ENCODE results near the gene EFCAB6. TPM values are rescaled to one million over a fixed set of nuclear protein-coding genes. Genes with fewer than 3 reads are reported as not detected.

Gene EFCAB6, protein sequence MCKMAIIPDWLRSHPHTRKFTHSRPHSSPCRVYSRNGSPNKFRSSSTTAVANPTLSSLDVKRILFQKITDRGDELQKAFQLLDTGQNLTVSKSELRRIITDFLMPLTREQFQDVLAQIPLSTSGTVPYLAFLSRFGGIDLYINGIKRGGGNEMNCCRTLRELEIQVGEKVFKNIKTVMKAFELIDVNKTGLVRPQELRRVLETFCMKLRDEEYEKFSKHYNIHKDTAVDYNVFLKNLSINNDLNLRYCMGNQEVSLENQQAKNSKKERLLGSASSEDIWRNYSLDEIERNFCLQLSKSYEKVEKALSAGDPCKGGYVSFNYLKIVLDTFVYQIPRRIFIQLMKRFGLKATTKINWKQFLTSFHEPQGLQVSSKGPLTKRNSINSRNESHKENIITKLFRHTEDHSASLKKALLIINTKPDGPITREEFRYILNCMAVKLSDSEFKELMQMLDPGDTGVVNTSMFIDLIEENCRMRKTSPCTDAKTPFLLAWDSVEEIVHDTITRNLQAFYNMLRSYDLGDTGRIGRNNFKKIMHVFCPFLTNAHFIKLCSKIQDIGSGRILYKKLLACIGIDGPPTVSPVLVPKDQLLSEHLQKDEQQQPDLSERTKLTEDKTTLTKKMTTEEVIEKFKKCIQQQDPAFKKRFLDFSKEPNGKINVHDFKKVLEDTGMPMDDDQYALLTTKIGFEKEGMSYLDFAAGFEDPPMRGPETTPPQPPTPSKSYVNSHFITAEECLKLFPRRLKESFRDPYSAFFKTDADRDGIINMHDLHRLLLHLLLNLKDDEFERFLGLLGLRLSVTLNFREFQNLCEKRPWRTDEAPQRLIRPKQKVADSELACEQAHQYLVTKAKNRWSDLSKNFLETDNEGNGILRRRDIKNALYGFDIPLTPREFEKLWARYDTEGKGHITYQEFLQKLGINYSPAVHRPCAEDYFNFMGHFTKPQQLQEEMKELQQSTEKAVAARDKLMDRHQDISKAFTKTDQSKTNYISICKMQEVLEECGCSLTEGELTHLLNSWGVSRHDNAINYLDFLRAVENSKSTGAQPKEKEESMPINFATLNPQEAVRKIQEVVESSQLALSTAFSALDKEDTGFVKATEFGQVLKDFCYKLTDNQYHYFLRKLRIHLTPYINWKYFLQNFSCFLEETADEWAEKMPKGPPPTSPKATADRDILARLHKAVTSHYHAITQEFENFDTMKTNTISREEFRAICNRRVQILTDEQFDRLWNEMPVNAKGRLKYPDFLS (N-terminal part only)
- total RNA-seq: 1.5 TPM
- long read RNA-seq: 0 reads

DNA sequence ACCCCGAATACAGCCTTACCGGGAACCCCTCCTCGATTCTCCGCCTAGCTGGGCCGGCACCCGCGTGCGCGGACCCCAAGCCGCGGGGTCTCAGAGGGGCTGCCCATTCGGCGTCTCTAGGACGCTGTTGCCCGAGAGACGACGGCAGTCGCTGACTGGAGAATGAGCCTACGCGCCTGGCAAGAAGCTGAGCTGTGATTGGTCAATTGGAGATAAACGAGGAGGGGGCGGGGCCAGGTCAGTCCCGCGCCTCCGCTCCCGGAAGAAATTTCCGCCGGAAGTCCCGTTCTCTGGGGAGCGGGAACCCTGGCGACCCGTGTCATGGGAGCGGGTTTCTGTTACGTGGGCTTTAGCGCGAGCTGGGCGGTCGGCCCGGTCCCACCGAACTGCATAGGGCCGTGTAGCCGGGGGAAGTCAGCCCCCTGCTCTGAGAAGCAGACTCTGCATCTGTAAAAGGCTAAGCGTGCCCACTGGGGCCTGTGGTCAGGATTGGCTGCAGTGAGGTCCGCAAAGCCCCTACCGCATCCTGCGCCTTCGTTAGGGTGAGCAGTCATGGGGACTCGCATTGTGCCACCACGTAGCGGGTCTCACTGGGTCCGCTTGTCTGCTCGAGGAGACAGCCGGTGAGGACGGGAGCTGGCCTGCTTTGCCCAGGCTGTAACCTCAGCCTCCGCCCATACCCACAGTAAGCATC lies at the start of gene EFCAB6:
EFCAB6 (minus strand) TSS at position 157 of the 694 bp plus-strand sequence. CDS start 29,987 bp downstream, outside the sequence.
- ATAC-seq: peak; percentile 99
- DNase-seq: peak; percentile 92
- intact Hi-C loops (cut with micrococcal nuclease): no loop called here

GRCh38 chr22:43861529-43861928 lies 49.4 kb upstream of the EFCAB6 start:
- ATAC-seq: no peak
- DNase-seq: peak; percentile 12
- intact Hi-C loops (cut with micrococcal nuclease): no loop called here

DNA sequence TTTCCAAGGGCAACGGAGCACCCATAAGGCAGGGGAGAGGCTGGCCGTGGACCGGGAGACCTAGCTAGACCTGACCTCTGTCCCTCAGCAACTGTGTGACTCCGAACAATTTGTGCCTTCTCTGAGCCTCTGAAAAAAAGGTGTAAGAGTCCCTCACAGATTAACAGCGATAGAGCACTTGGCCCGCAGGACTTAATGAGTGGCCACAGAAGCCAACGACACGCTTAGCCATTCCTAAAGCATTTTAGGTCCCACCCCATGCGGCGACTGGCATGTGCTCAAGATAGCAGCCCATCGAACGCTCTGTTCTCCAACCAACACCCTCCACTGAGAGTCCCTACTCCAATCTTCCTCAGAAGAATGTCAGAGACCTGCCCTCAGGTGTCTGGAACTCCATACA lies 48.7 kb upstream of the EFCAB6 start:
- intact Hi-C loops (cut with micrococcal nuclease): no loop called here
- ATAC-seq: no peak
- peak; percentile 13 for DNase-seq

DNA sequence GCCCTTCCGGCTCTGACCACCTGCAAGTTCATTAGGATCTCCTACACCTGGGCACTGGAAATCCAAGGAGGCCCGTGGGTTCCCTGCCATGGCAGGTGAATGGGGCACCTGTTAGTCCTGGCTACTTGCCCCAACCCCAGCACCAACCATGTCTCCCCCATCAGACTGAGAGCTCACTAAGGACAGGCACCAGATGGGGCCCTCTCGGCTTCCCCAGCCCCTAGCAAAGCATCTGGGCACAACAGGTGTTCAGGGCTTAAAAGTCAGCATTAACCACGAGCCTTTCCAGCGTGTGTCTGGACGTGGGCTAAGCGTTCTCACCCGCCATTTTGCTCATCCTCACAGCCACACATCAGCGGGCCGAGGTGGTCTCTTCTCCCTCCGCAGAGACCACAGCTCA lies 48.0 kb upstream of the EFCAB6 start:
- DNase-seq (no peak), ATAC-seq (no peak)
- intact Hi-C loops (cut with micrococcal nuclease): no loop called here

DNA sequence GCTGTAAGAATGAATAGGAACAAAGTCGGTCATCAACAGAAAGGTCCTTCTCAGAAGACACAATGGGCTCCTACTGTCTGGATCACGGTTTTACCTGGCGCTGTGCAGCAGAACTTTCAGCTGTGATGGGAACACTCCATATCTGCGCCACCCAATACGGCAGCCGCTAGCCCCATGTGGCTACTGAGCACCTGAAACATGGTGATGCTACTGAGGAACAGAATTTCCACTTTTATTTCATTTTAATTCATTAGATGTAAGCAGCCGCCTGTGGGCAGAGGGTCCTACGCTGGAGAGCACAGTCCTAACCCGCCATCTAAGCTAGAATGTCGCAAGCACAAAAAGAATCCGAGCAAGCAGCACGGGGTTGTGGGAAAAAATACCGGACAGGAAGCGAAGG lies 47.5 kb upstream of the EFCAB6 start:
- no peak for ATAC-seq
- no peak for DNase-seq
- intact Hi-C loops (cut with micrococcal nuclease): no loop called here

DNA sequence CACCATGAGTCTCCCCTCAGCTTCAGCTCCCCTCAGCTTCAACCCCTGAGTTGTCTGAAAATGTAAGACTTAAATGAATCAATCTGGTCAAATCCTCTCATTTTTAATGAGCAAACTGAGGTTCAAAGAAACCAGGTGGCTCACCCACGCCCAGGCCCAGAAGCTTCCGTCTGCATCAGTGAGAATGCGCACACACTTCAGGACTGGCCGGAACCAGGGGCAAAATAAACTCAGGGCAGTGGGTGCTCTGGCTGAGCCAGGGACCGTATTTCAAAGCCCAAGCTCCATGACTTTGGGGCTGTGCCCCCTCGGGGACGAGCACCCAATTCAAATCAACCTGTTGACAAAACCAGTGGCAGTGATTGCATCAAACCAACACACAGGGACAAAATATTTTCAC lies 47.1 kb upstream of the EFCAB6 start:
- intact Hi-C loops (cut with micrococcal nuclease): no loop called here
- DNase-seq: no peak

DNA sequence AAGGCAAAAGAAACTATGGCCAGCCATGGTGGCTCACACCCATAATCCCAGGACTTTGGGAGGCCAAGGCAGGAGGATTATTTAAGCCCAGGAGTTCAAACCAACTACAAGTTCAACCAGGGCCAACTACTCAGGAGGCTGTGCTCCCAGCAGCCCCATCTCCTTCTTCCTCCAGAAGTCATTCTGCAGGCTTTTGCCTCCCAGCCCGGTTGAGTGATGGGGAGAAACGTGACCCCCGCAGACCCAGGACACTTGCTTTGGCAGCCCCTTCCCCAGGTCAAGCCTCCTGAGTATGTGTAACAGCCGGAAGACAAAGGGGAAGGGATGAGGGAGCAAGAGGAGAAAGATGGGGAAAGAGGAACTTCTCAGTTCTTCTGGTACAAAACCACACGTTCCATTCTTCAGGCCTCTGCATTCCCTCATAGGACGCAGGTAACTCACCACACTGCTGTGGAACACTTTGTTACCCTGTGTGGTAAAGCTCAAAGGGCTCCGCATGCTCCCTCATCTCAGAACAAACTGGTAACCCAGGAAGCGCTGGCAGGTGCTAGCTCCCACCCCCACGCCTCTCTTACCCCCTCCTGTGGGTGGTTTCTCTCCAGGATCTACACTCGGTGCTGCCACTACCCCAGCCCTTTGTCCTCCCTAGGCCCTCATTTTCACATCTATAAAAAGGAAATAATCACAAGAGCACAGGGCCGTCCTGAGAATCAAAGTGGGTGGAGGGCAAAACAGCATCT lies 46.2 kb upstream of the EFCAB6 start:
- no peak for DNase-seq
- intact Hi-C loops (cut with micrococcal nuclease): no loop called here

More for the DNA sequence above, 47.1 kb upstream of the EFCAB6 start:
- ATAC-seq: no peak

GRCh38 chr22:43857367-43857766 lies 45.3 kb upstream of the EFCAB6 start:
- DNase-seq: no peak
- no peak for ATAC-seq
- intact Hi-C loops (cut with micrococcal nuclease): no loop called here

More for the DNA sequence above, 46.2 kb upstream of the EFCAB6 start:
- no peak for ATAC-seq

DNA sequence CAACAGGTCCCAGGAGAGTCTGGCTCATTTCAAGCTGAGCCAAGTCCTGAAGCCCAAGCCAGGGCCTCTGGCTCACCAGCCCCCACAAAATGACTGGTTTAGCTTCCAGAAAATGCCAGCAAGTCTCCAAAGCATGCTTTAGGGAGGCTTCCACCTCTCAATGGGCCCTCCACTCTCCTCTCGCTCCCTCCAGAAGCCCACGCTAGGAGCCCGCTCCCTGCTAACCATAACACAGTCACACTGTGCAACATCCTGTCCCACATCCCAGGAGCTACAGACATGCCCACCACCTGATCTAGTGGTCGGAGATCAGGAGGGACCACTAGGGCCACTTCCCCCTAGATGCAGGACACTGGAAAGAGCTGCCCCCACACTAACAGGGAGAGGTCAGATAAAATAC lies 43.3 kb upstream of the EFCAB6 start:
- ATAC-seq (no peak), DNase-seq (no peak)
- intact Hi-C loops (cut with micrococcal nuclease): no loop called here

GRCh38 chr22:43854786-43855271 lies 42.7 kb upstream of the EFCAB6 start:
- DNase-seq (no peak), ATAC-seq (no peak)
- intact Hi-C loops (cut with micrococcal nuclease): no loop called here

DNA sequence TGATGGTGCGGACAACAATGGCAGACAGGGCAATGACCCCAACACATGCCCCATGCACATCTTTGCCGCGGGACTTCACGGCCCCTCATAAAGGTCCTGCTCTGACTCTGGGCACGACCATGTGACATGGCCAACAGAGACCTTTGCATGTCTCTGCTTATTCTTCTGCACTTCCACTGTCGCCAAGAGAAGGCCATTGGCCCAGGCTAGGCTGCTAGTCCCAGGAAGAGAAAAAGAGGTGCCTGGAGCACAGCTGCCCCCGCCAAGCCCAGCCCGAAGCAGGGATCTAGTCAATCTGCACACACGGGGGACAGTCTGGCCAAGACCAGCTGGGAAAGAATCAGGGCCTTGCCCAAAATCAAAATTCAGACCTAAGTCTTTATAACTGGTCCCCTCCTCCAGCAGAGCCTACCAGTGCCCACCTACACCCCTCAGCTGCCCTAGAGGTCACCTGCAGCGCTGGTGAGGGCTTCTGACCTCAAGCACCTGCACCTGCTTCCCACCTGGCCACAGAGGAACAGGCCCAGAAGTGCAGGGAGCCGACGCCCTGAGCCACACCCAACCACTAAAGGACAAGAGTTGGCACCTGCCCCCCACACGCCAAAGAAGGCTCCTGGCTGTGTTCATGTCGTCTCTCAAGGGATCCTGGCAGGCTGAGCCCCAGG lies 42.1 kb upstream of the EFCAB6 start:
- ATAC-seq (no peak), DNase-seq (no peak)
- intact Hi-C loops (cut with micrococcal nuclease): no loop called here

GRCh38 chr22:43853328-43853931 lies 41.3 kb upstream of the EFCAB6 start:
- ATAC-seq: no peak
- intact Hi-C loops (cut with micrococcal nuclease): no loop called here
- DNase-seq: no peak

GRCh38 chr22:43852573-43853327 lies 40.6 kb upstream of the EFCAB6 start:
- no peak for DNase-seq
- no peak for ATAC-seq
- intact Hi-C loops (cut with micrococcal nuclease): no loop called here

- intact Hi-C loops (cut with micrococcal nuclease): no loop called here
- ATAC-seq (no peak), DNase-seq (no peak)
Measured at GRCh38 chr22:43851979-43852307, 39.8 kb upstream of the EFCAB6 start.

DNA sequence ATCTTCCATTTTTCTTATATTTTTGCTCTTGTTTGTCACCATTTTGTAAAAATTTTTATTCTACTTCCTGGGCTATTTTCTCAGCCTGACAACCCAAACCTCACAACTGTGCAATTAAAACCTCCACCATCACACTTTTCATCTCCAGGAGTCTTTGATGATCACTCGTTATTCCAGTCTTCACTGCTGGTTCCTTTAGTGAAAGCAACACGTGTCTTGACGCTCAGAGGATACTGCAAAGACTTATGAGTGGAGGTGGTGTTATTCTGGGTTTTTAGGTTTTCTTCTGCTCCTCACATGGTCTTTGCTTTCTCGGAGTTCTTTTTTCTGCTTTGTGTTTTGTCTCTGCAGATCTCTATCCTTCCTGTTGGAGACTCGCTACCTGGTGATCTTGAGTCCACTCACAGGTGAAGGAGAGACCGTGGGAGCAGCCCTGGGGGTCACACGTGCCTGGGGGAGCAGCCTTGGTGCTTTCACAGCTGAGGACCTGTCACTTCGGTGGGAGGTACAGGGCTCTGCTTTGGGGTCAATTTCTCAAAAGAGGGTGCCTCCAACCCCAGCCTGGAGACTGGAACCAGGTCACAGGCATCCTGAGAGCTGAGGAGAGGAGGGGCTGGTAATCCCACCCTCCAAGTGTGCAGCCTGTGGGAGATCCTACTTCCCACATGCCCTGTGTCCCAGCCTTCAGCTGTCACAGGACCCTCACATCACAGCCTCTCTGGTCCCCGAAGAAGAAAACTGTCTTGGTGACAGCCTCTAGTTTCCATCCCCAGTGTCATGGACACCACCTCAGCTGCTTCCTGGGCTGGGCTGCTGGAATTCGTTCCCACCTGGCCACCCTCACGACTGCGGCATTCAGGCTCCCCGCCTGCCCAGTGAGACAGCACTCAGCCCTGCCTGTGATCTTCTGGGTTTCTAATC lies 39.2 kb upstream of the EFCAB6 start:
- no peak for DNase-seq
- ATAC-seq: no peak
- intact Hi-C loops (cut with micrococcal nuclease): no loop called here

GRCh38 chr22:43850529-43850928 lies 38.4 kb upstream of the EFCAB6 start:
- intact Hi-C loops (cut with micrococcal nuclease): no loop called here
- DNase-seq (no peak), ATAC-seq (no peak)

Measured in left ventricle myocardium superior (tissue), 1 donor.